ENCODE measurements around the gene LAMA2. TPM values are rescaled to one million over a fixed set of nuclear protein-coding genes. Genes with fewer than 3 reads are reported as not detected.

LAMA2 gene
- total and polyA plus RNA-seq, 4 donors: 6.0 to 86.5 (median 46.4) TPM

GRCh38 chr6:129338683-129339082, 455.7 kb downstream of the LAMA2 start:
- H3K4me1 ChIP-seq (ENCODE audit: control insufficient read depth in 1 of 2, insufficient read depth in 2 of 2, low read length in 2 of 2): no peaks in the 10 kb centered on the region
- DNase-seq (no peak), ATAC-seq (ENCODE audit: low FRiP score) (no peak)
- no peak overlapping the region for H3K27ac ChIP-seq (ENCODE audit: low read depth in 1 of 2, low read length in 2 of 2)
- no peaks in the 10 kb centered on the region for H3K27me3 ChIP-seq (ENCODE audit: control insufficient read depth in 1 of 2, insufficient read depth in 2 of 2, low read length in 1 of 2)
- intact Hi-C loops (cut with DNase I): no loop called here
- H3K36me3 ChIP-seq (ENCODE audit: control insufficient read depth in 1 of 2, insufficient read depth in 2 of 2, low read length in 1 of 2): no peaks in the 10 kb centered on the region
- WGBS, 2 donors: 93% methylated on average over 4 of the region's 4 CpGs
- H3K4me3 ChIP-seq (ENCODE audit: low read length in 2 of 2): no peak overlapping the region
- H3K9me3 ChIP-seq (ENCODE audit: control insufficient read depth, low read length): no peaks in the 10 kb centered on the region

- 49 to 72% methylated on average over 4 of the region's 4 CpGs for WGBS, 2 donors
- no peaks in the 10 kb centered on the region for H3K36me3 ChIP-seq (ENCODE audit: control insufficient read depth in 1 of 2, insufficient read depth in 2 of 2, low read length in 1 of 2)
- H3K4me1 ChIP-seq (ENCODE audit: control insufficient read depth in 1 of 2, insufficient read depth in 2 of 2, low read length in 2 of 2): no peaks in the 10 kb centered on the region
- no peaks in the 10 kb centered on the region for H3K9me3 ChIP-seq (ENCODE audit: control insufficient read depth, low read length)
- no peak overlapping the region for H3K27ac ChIP-seq (ENCODE audit: low read depth in 1 of 2, low read length in 2 of 2)
- ATAC-seq (ENCODE audit: low FRiP score) (no peak), DNase-seq (no peak)
- H3K27me3 ChIP-seq (ENCODE audit: control insufficient read depth in 1 of 2, insufficient read depth in 2 of 2, low read length in 1 of 2): no peaks in the 10 kb centered on the region
- H3K4me3 ChIP-seq (ENCODE audit: low read length in 2 of 2): no peak overlapping the region
- intact Hi-C loops (cut with DNase I): no loop called here
Measured at GRCh38 chr6:129340983-129341382, 458.0 kb downstream of the LAMA2 start.

- intact Hi-C loops (cut with DNase I): no loop called here
- 66 to 70% methylated on average over 2 of the region's 2 CpGs for WGBS, 2 donors
- Histone ChIP-seq H3K36me3 (ENCODE audit: control insufficient read depth in 1 of 2, insufficient read depth in 2 of 2, low read length in 1 of 2) (no peaks in the 10 kb centered on the region), H3K27ac (ENCODE audit: low read depth in 1 of 2, low read length in 2 of 2) (no peak overlapping the region), H3K4me1 (ENCODE audit: control insufficient read depth in 1 of 2, insufficient read depth in 2 of 2, low read length in 2 of 2) (no peaks in the 10 kb centered on the region), H3K4me3 (ENCODE audit: low read length in 2 of 2) (no peak overlapping the region), H3K9me3 (ENCODE audit: control insufficient read depth, low read length) (no peaks in the 10 kb centered on the region), H3K27me3 (ENCODE audit: control insufficient read depth in 1 of 2, insufficient read depth in 2 of 2, low read length in 1 of 2) (no peaks in the 10 kb centered on the region)
- no peak for DNase-seq
- ATAC-seq (ENCODE audit: low FRiP score): no peak
Measured at GRCh38 chr6:129342243-129342642, 459.3 kb downstream of the LAMA2 start.

GRCh38 chr6:129342796-129343195, 459.9 kb downstream of the LAMA2 start:
- DNase-seq (no peak), ATAC-seq (ENCODE audit: low FRiP score) (no peak)
- H3K27ac ChIP-seq (ENCODE audit: low read depth in 1 of 2, low read length in 2 of 2): no peak overlapping the region
- no peaks in the 10 kb centered on the region for H3K27me3 ChIP-seq (ENCODE audit: control insufficient read depth in 1 of 2, insufficient read depth in 2 of 2, low read length in 1 of 2)
- H3K9me3 ChIP-seq (ENCODE audit: control insufficient read depth, low read length): no peaks in the 10 kb centered on the region
- 91 to 95% methylated on average over 2 of the region's 2 CpGs for WGBS, 2 donors
- intact Hi-C loops (cut with DNase I): no loop called here
- no peaks in the 10 kb centered on the region for H3K4me1 ChIP-seq (ENCODE audit: control insufficient read depth in 1 of 2, insufficient read depth in 2 of 2, low read length in 2 of 2)
- H3K36me3 ChIP-seq (ENCODE audit: control insufficient read depth in 1 of 2, insufficient read depth in 2 of 2, low read length in 1 of 2): no peaks in the 10 kb centered on the region
- no peak overlapping the region for H3K4me3 ChIP-seq (ENCODE audit: low read length in 2 of 2)

- Histone ChIP-seq H3K36me3 (ENCODE audit: control insufficient read depth in 1 of 2, insufficient read depth in 2 of 2, low read length in 1 of 2) (no peaks in the 10 kb centered on the region), H3K9me3 (ENCODE audit: control insufficient read depth, low read length) (no peaks in the 10 kb centered on the region), H3K4me1 (ENCODE audit: control insufficient read depth in 1 of 2, insufficient read depth in 2 of 2, low read length in 2 of 2) (no peaks in the 10 kb centered on the region), H3K27ac (ENCODE audit: low read depth in 1 of 2, low read length in 2 of 2) (no peak overlapping the region), H3K27me3 (ENCODE audit: control insufficient read depth in 1 of 2, insufficient read depth in 2 of 2, low read length in 1 of 2) (no peaks in the 10 kb centered on the region), H3K4me3 (ENCODE audit: low read length in 2 of 2) (no peak overlapping the region)
- no peak for ATAC-seq (ENCODE audit: low FRiP score)
- WGBS, 2 donors: 90 to 93% methylated on average over 3 of the region's 3 CpGs
- intact Hi-C loops (cut with DNase I): no loop called here
- no peak for DNase-seq
Measured at GRCh38 chr6:129344379-129344778, 461.4 kb downstream of the LAMA2 start.

- Histone ChIP-seq H3K4me1 (ENCODE audit: control insufficient read depth in 1 of 2, insufficient read depth in 2 of 2, low read length in 2 of 2) (no peaks in the 10 kb centered on the region), H3K27me3 (ENCODE audit: control insufficient read depth in 1 of 2, insufficient read depth in 2 of 2, low read length in 1 of 2) (no peaks in the 10 kb centered on the region), H3K27ac (ENCODE audit: low read depth in 1 of 2, low read length in 2 of 2) (no peak overlapping the region), H3K9me3 (ENCODE audit: control insufficient read depth, low read length) (no peaks in the 10 kb centered on the region), H3K4me3 (ENCODE audit: low read length in 2 of 2) (no peak overlapping the region), H3K36me3 (ENCODE audit: control insufficient read depth in 1 of 2, insufficient read depth in 2 of 2, low read length in 1 of 2) (no peaks in the 10 kb centered on the region)
- ATAC-seq (ENCODE audit: low FRiP score) (no peak), DNase-seq (no peak)
- 34 to 35% methylated on average over 2 of the region's 2 CpGs for WGBS, 2 donors
- intact Hi-C loops (cut with DNase I): loop anchor here in 1 of 2 donors (5.0 kb wide), 1 partner anchor 1654 kb away; no protein-coding TSS in a partner anchor
Measured at GRCh38 chr6:129345890-129346289, 463.0 kb downstream of the LAMA2 start.

- no peak for DNase-seq
- no peak overlapping the region for H3K4me3 ChIP-seq (ENCODE audit: low read length in 2 of 2)
- no peak for ATAC-seq (ENCODE audit: low FRiP score)
- no peaks in the 10 kb centered on the region for H3K4me1 ChIP-seq (ENCODE audit: control insufficient read depth in 1 of 2, insufficient read depth in 2 of 2, low read length in 2 of 2)
- H3K27ac ChIP-seq (ENCODE audit: low read depth in 1 of 2, low read length in 2 of 2): no peak overlapping the region
- intact Hi-C loops (cut with DNase I): loop anchor here in 1 of 2 donors (5.0 kb wide), 1 partner anchor 1655 kb away; no protein-coding TSS in a partner anchor
- H3K27me3 ChIP-seq (ENCODE audit: control insufficient read depth in 1 of 2, insufficient read depth in 2 of 2, low read length in 1 of 2): no peaks in the 10 kb centered on the region
- no peaks in the 10 kb centered on the region for H3K9me3 ChIP-seq (ENCODE audit: control insufficient read depth, low read length)
- no peaks in the 10 kb centered on the region for H3K36me3 ChIP-seq (ENCODE audit: control insufficient read depth in 1 of 2, insufficient read depth in 2 of 2, low read length in 1 of 2)
- WGBS, 2 donors: 92 to 93% methylated on average over 2 of the region's 2 CpGs
Measured at GRCh38 chr6:129346964-129347363, 464.0 kb downstream of the LAMA2 start.

GRCh38 chr6:129350278-129350677, 467.3 kb downstream of the LAMA2 start:
- no peak overlapping the region for H3K27ac ChIP-seq (ENCODE audit: low read depth in 1 of 2, low read length in 2 of 2)
- intact Hi-C loops (cut with DNase I): no loop called here
- 88 to 93% methylated on average over 2 of the region's 2 CpGs for WGBS, 2 donors
- no peaks in the 10 kb centered on the region for H3K9me3 ChIP-seq (ENCODE audit: control insufficient read depth, low read length)
- peaks cover 0 to 2% of the 10 kb centered on the region in 2 donors for H3K36me3 ChIP-seq (ENCODE audit: control insufficient read depth in 1 of 2, insufficient read depth in 2 of 2, low read length in 1 of 2)
- no peaks in the 10 kb centered on the region for H3K4me1 ChIP-seq (ENCODE audit: control insufficient read depth in 1 of 2, insufficient read depth in 2 of 2, low read length in 2 of 2)
- no peak for ATAC-seq (ENCODE audit: low FRiP score)
- no peak overlapping the region for H3K4me3 ChIP-seq (ENCODE audit: low read length in 2 of 2)
- DNase-seq: no peak
- H3K27me3 ChIP-seq (ENCODE audit: control insufficient read depth in 1 of 2, insufficient read depth in 2 of 2, low read length in 1 of 2): no peaks in the 10 kb centered on the region

GRCh38 chr6:129351807-129352206, 468.9 kb downstream of the LAMA2 start:
- H3K27ac ChIP-seq (ENCODE audit: low read depth in 1 of 2, low read length in 2 of 2): no peak overlapping the region
- no peak overlapping the region for H3K4me3 ChIP-seq (ENCODE audit: low read length in 2 of 2)
- H3K4me1 ChIP-seq (ENCODE audit: control insufficient read depth in 1 of 2, insufficient read depth in 2 of 2, low read length in 2 of 2): no peaks in the 10 kb centered on the region
- no peaks in the 10 kb centered on the region for H3K9me3 ChIP-seq (ENCODE audit: control insufficient read depth, low read length)
- H3K27me3 ChIP-seq (ENCODE audit: control insufficient read depth in 1 of 2, insufficient read depth in 2 of 2, low read length in 1 of 2): no peaks in the 10 kb centered on the region
- no peak for DNase-seq
- WGBS, 2 donors: 25 to 47% methylated on average over 1 of the region's 1 CpG
- intact Hi-C loops (cut with DNase I): no loop called here
- ATAC-seq (ENCODE audit: low FRiP score): no peak
- H3K36me3 ChIP-seq (ENCODE audit: control insufficient read depth in 1 of 2, insufficient read depth in 2 of 2, low read length in 1 of 2): peaks cover 0 to 2% of the 10 kb centered on the region in 2 donors
